OCI-LY7 (cell line): Measurements from ENCODE around the gene LRBA. TPM values are rescaled to one million over a fixed set of nuclear protein-coding genes. Genes with fewer than 3 reads are reported as not detected.

Experiments used
- BruUV-seq: library from RNA; stranded (reverse); fragments of 400-500 nt; replicated peaks from 2 replicates; lab custom pipeline; 2021; lab: Mats Ljungman, UMichigan
- CTCF ChIA-PET: fragments of 300-600 bp; sonication (Branson Sonifier 250); formaldehyde crosslinking; loops from one replicate; lab custom pipeline; 2022; ENCODE audit warnings: antibody characterized with exemption; ENCODE audit not compliant: unreplicated experiment; lab: Charles Lee
- POLR2A ChIA-PET: fragments of 300-600 bp; sonication (Branson Sonifier 250); formaldehyde crosslinking; loops from one replicate; lab custom pipeline; 2022; ENCODE audit warnings: antibody characterized with exemption; lab: Charles Lee
- DNase-seq: peaks from one replicate; pipeline ENCODE4 v3.0.0-alpha.2; 2015; ENCODE audit warnings: low spot score
- H2AFZ ChIP-seq: fragments of 200-600 bp; sonication (generic), shearing (Covaris generic); 2 replicates; pipeline ENCODE4 v1.6.1; 2014; ENCODE audit warnings: mild to moderate bottlenecking, antibody characterized with exemption, low read length, moderate library complexity
- H3K27ac ChIP-seq: fragments of 200-600 bp; sonication (generic); 2 replicates; pipeline ENCODE4 v1.5.1; 2014; ENCODE audit warnings: mixed run types, low read depth, mild to moderate bottlenecking, moderate library complexity, low read length, inconsistent platforms; ENCODE audit not compliant: poor library complexity, severe bottlenecking
- H3K36me3 ChIP-seq: fragments of 200-600 bp; sonication (generic); 2 replicates; pipeline ENCODE4 v1.6.1; 2014; ENCODE audit warnings: mild to moderate bottlenecking, antibody characterized with exemption, low read length, moderate library complexity, mixed read lengths; ENCODE audit not compliant: insufficient read depth
- H3K4me1 ChIP-seq: fragments of 200-600 bp; sonication (generic); 2 replicates; pipeline ENCODE4 v1.5.1; 2014; ENCODE audit warnings: mild to moderate bottlenecking, low read length; ENCODE audit not compliant: insufficient read depth, poor library complexity, severe bottlenecking
- H3K4me2 ChIP-seq: fragments of 200-600 bp; sonication (generic); 2 replicates; pipeline ENCODE4 v1.6.1; 2014; ENCODE audit warnings: mild to moderate bottlenecking, low read length
- H3K4me3 ChIP-seq: fragments of 200-600 bp; sonication (generic); 2 replicates; pipeline ENCODE4 v1.5.1; 2014; ENCODE audit warnings: mild to moderate bottlenecking, low read depth, low read length; ENCODE audit not compliant: poor library complexity, severe bottlenecking
- H3K79me2 ChIP-seq: fragments of 200-600 bp; sonication (generic); 2 replicates; pipeline ENCODE4 v1.6.1; 2016; ENCODE audit warnings: low read depth, mild to moderate bottlenecking, low read length, moderate library complexity, mixed read lengths; ENCODE audit not compliant: insufficient read depth
- H3K9me2 ChIP-seq: fragments of 200-600 bp; sonication (generic); 2 replicates; pipeline ENCODE4 v1.6.1; 2016; ENCODE audit warnings: mild to moderate bottlenecking, low read length, mixed read lengths; ENCODE audit not compliant: insufficient read depth
- H3K9me3 ChIP-seq: fragments of 200-600 bp; sonication (generic); 2 replicates; pipeline ENCODE4 v1.6.1; 2014; ENCODE audit warnings: mild to moderate bottlenecking, mixed run types, low read length, mixed read lengths
- H4K20me1 ChIP-seq: fragments of 200-600 bp; sonication (generic); 2 replicates; pipeline ENCODE4 v1.6.1; 2014; ENCODE audit warnings: mild to moderate bottlenecking, antibody characterized with exemption, low read length, moderate library complexity, mixed read lengths; ENCODE audit not compliant: insufficient read depth
- CTCF ChIP-seq: fragments of 200-600 bp; sonication (generic); conservative IDR thresholded peaks from 2 replicates; pipeline ENCODE4 v1.5.1; 2014; ENCODE audit warnings: mild to moderate bottlenecking, antibody characterized with exemption, low read length, moderate library complexity, mixed read lengths
- EZH2phosphoT487 ChIP-seq: fragments of 200-600 bp; sonication (generic); IDR thresholded peaks from 2 replicates; pipeline ENCODE4 v1.6.1; 2018; ENCODE audit warnings: low read depth, borderline replicate concordance, mild to moderate bottlenecking, mixed run types, antibody characterized with exemption, low read length, moderate library complexity, mixed read lengths
- intact Hi-C: fragments of 100-400 bp; cut with micrococcal nuclease; formaldehyde crosslinking; loops from one replicate; pipeline ENCODE4 v1.10.0; 2022; ENCODE audit not compliant: unreplicated experiment
- total RNA-seq, 2 experiments: library from RNA; depleted of rRNA in 1 of 2; stranded (reverse); fragments of >200 nt in 1 of 2; shearing (Covaris generic) in 1 of 2; gene quantifications; 2 replicates each; pipeline ENCODE4 v1.2.3, GENCODE V29; 2014 to 2022

LRBA gene
- total RNA-seq, 2 experiments from 2014 or later: 60.4 to 66.7 TPM

- H3K27ac ChIP-seq: no peak overlapping the region
- H3K9me2 ChIP-seq: no peaks in the 10 kb centered on the region
- POLR2A ChIA-PET: interaction anchor here (0.5 to 1.2 kb wide), 3 partner anchors 14 to 88 kb away, joined by 4 read pairs; no protein-coding TSS in a partner anchor
- no peak for DNase-seq
- no peak overlapping the region for H3K4me3 ChIP-seq
- intact Hi-C loops: loop anchor here (5.0 kb wide), 1 partner anchor 247 kb away; no protein-coding TSS in a partner anchor
- no peaks in the 10 kb centered on the region for H4K20me1 ChIP-seq
- no peaks in the 10 kb centered on the region for H3K4me1 ChIP-seq
- H3K4me2 ChIP-seq: no peak overlapping the region
- CTCF ChIA-PET: no interaction called here
- no peaks in the 10 kb centered on the region for H3K9me3 ChIP-seq
- H3K36me3 ChIP-seq: no peaks in the 10 kb centered on the region
- no peak overlapping the region for H2AFZ ChIP-seq
- no peaks in the 10 kb centered on the region for H3K79me2 ChIP-seq
- no peak for TF ChIP-seq EZH2phosphoT487
- no peak for TF ChIP-seq CTCF
- no TSS peak for BruUV-seq
Observed at GRCh38 chr4:150244600-150244999, 770.5 kb downstream of the LRBA start.

DNA sequence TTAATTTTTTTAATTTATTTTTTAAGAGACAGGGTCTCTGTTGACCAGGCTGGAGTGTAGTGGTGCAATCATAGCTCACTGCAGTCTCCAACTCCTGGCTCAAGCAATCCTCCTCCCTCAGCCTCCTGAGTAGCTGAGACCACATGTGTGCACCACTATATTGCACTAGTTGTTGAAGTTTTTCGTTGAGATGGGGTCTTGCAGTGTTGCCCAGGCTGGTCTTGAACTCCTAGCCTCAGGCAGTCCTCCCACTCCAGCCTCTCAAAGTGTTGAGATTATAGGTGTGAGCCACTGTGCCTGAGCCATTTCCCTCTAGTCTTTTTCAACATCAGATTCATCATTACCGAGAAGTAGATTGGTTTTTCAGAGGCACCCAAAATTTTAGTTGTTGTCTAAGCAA, 771.2 kb downstream of the LRBA start:
- H3K27ac ChIP-seq: no peak overlapping the region
- CTCF ChIA-PET: no interaction called here
- BruUV-seq: no TSS peak
- intact Hi-C loops: loop anchor here (5.0 kb wide), 1 partner anchor 247 kb away; no protein-coding TSS in a partner anchor
- H3K9me3 ChIP-seq: no peaks in the 10 kb centered on the region
- H3K79me2 ChIP-seq: no peaks in the 10 kb centered on the region
- no peaks in the 10 kb centered on the region for H3K9me2 ChIP-seq
- POLR2A ChIA-PET: interaction anchor here (0.6 to 1.2 kb wide), 3 partner anchors 14 to 175 kb away, joined by 4 read pairs; no protein-coding TSS in a partner anchor
- no peaks in the 10 kb centered on the region for H3K4me1 ChIP-seq
- DNase-seq: no peak
- H3K36me3 ChIP-seq: no peaks in the 10 kb centered on the region
- H2AFZ ChIP-seq: no peak overlapping the region
- no peaks in the 10 kb centered on the region for H4K20me1 ChIP-seq
- TF ChIP-seq EZH2phosphoT487: no peak
- TF ChIP-seq CTCF: no peak
- no peak overlapping the region for H3K4me3 ChIP-seq
- no peak overlapping the region for H3K4me2 ChIP-seq

GRCh38 chr4:150242820-150243458, 772.1 kb downstream of the LRBA start:
- Histone ChIP-seq H3K36me3 (no peaks in the 10 kb centered on the region), H3K27ac (no peak overlapping the region), H3K79me2 (no peaks in the 10 kb centered on the region), H3K4me2 (no peak overlapping the region), H3K4me3 (no peak overlapping the region), H3K4me1 (no peaks in the 10 kb centered on the region), H3K9me3 (no peaks in the 10 kb centered on the region), H4K20me1 (no peaks in the 10 kb centered on the region), H3K9me2 (no peaks in the 10 kb centered on the region), H2AFZ (no peak overlapping the region)
- no TSS peak for BruUV-seq
- peak; percentile 21 for DNase-seq
- CTCF ChIA-PET: interaction anchor here (0.5 kb wide), 1 partner anchor 44 kb away, joined by 5 read pairs; no protein-coding TSS in a partner anchor
- intact Hi-C loops: loop anchor here (5.0 kb wide), 1 partner anchor 246 kb away; no protein-coding TSS in a partner anchor
- peak; percentile 87 for TF ChIP-seq CTCF
- no peak for TF ChIP-seq EZH2phosphoT487
- POLR2A ChIA-PET: no interaction called here
